ENCODE results near the gene DNMT1.

Gene DNMT1

DNA sequence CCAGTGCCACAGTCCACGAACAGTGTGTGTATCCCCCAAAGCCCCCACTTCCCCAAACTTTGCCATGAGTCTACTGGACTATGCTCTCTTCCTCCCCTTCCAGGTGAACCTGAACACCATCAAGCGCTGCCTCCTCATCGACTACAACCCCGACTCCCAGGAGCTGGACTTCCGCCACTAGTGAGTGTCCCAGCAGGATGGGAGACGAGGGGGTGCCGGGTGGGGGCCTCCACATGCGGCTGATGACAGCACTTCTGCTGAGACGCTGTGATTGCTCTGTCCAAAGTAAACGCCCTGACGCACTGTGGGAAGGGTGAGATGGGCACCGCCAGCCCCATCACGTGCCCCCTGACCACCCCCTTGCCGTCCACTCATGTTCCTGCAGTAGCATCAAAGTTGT is 85.2 kb downstream of the DNMT1 start:
- no peak for TF ChIP-seq TAF1 (IDR thresholded peaks at IDR 0.05; ENCODE audit: borderline replicate concordance, insufficient read depth, low read length)
- TF ChIP-seq POLR2AphosphoS5 (IDR thresholded peaks at IDR 0.05; ENCODE audit: low read depth, low read length) = no peak
- TF ChIP-seq FOXP2 (optimal IDR thresholded peaks at IDR 0.05; ENCODE audit: borderline replicate concordance, extremely low read depth, extremely low read length, insufficient read depth) = no peak
- TF ChIP-seq, protein P1, sequence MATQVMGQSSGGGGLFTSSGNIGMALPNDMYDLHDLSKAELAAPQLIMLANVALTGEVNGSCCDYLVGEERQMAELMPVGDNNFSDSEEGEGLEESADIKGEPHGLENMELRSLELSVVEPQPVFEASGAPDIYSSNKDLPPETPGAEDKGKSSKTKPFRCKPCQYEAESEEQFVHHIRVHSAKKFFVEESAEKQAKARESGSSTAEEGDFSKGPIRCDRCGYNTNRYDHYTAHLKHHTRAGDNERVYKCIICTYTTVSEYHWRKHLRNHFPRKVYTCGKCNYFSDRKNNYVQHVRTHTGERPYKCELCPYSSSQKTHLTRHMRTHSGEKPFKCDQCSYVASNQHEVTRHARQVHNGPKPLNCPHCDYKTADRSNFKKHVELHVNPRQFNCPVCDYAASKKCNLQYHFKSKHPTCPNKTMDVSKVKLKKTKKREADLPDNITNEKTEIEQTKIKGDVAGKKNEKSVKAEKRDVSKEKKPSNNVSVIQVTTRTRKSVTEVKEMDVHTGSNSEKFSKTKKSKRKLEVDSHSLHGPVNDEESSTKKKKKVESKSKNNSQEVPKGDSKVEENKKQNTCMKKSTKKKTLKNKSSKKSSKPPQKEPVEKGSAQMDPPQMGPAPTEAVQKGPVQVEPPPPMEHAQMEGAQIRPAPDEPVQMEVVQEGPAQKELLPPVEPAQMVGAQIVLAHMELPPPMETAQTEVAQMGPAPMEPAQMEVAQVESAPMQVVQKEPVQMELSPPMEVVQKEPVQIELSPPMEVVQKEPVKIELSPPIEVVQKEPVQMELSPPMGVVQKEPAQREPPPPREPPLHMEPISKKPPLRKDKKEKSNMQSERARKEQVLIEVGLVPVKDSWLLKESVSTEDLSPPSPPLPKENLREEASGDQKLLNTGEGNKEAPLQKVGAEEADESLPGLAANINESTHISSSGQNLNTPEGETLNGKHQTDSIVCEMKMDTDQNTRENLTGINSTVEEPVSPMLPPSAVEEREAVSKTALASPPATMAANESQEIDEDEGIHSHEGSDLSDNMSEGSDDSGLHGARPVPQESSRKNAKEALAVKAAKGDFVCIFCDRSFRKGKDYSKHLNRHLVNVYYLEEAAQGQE (IDR thresholded peaks at IDR 0.05; ENCODE audit: insufficient read depth in 1 of 2, low read depth in 2 of 2, low read length in 2 of 2) = no peak
- no peak for TF ChIP-seq SIN3A (IDR thresholded peaks at IDR 0.05; ENCODE audit: borderline replicate concordance, insufficient read depth, low read length)

DNA sequence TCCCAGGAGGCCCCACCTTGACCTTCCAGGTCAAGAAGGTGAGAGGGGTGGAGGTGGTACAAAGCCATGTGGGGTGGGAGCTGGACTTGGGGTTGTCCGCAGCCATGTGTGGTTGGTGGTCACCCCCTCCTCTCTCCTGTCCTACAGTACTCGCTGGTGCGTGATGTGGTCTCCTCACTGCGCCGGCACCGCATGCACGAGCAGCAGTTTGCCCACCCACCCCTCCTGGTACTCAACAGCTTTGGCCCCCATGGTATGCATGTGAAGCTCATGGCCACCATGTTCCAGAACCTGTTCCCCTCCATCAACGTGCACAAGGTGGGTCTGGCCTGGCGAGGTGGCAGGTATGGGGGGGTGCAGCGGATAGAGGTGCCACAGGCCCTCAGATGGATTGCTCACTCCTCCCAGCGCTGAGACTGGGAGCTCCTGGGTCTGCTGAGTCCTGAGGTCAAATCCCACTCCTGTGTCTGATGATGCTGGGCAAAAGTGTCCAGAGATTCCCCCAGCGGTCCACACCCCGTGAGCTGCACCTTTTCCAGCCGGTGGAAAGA is 86.9 kb downstream of the DNMT1 start:
- TF ChIP-seq TAF1 (IDR thresholded peaks at IDR 0.05; ENCODE audit: borderline replicate concordance, insufficient read depth, low read length) = no peak
- TF ChIP-seq, protein P1 (IDR thresholded peaks at IDR 0.05; ENCODE audit: insufficient read depth in 1 of 2, low read depth in 2 of 2, low read length in 2 of 2) = no peak
- no peak for TF ChIP-seq SIN3A (IDR thresholded peaks at IDR 0.05; ENCODE audit: borderline replicate concordance, insufficient read depth, low read length)
- TF ChIP-seq FOXP2 (optimal IDR thresholded peaks at IDR 0.05; ENCODE audit: borderline replicate concordance, extremely low read depth, extremely low read length, insufficient read depth) = no peak
- TF ChIP-seq POLR2AphosphoS5 (IDR thresholded peaks at IDR 0.05; ENCODE audit: low read depth, low read length) = no peak

DNA sequence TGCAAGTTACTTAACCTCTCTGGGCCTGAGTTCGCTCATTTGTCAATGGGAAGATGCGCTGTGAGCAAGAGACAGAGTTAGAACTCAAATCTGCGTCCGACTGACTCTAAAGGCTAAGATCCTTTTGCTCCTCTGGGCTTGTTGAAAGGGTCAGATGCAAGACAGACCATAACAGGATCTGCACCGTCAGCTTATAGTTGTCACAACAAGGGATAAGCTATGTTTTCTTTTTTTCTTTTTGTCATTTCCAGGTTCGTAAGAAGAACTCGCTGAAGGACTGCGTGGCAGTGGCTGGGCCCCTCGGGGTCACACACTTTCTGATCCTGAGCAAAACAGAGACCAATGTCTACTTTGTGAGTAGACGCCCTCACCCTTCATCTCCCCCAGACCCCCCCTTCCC is 87.5 kb downstream of the DNMT1 start:
- TF ChIP-seq SIN3A (IDR thresholded peaks at IDR 0.05; ENCODE audit: borderline replicate concordance, insufficient read depth, low read length) = no peak
- TF ChIP-seq, protein P1 (IDR thresholded peaks at IDR 0.05; ENCODE audit: insufficient read depth in 1 of 2, low read depth in 2 of 2, low read length in 2 of 2) = no peak
- no peak for TF ChIP-seq POLR2AphosphoS5 (IDR thresholded peaks at IDR 0.05; ENCODE audit: low read depth, low read length)
- no peak for TF ChIP-seq TAF1 (IDR thresholded peaks at IDR 0.05; ENCODE audit: borderline replicate concordance, insufficient read depth, low read length)
- TF ChIP-seq FOXP2 (optimal IDR thresholded peaks at IDR 0.05; ENCODE audit: borderline replicate concordance, extremely low read depth, extremely low read length, insufficient read depth) = no peak

DNA sequence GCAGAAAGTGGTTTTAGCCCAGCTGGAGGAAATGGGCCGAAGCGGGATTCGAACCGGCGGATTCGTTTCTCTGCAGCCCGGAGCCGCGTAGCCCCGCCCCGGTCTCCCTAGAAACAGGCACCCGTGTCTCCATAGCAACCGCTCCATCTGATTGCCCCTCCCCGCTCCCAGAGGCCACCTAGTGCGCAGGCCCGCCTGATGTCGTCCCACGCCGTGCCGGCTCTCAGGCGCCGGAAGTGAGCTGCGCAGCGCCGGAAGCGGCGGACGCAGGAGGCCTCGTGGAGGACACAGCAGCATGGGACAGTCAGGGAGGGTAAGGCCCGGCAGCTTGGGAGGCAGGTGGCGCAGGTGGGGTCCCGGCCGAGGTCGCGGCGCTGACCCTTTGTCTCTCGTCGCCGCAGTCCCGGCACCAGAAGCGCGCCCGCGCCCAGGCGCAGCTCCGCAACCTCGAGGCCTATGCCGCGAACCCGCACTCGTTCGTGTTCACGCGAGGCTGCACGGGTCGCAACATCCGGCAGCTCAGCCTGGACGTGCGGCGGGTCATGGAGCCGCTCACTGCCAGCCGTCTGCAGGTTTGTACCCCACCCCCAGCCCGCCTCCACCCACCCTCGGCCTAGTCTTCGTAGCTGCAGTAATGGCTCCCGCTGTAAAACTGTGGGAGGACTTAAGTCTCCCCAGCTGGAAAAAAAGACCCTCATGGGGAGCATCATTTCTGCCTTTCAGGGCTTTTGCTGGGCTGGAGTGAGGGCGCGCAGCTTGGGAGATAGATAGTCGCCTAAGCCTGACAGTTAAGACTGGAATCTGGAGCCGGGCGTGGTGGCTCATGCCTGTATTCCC is 88.4 kb downstream of the DNMT1 start, which contains the start of gene PPAN:
TSS of gene PPAN (plus strand) at position 263 of the 837 bp plus-strand sequence. CDS start at position 296, 33 bp downstream.
- TF ChIP-seq, protein P1 (IDR thresholded peaks at IDR 0.05; ENCODE audit: insufficient read depth in 1 of 2, low read depth in 2 of 2, low read length in 2 of 2) = no peak; a peak in 1 of 4 replicates
- TF ChIP-seq SIN3A (IDR thresholded peaks at IDR 0.05; ENCODE audit: borderline replicate concordance, insufficient read depth, low read length) = peak; percentile 37; the same call in 1 of the 2 replicates
- TF ChIP-seq POLR2AphosphoS5 (IDR thresholded peaks at IDR 0.05; ENCODE audit: low read depth, low read length) = peak; percentile 95
- peak; percentile 92 for TF ChIP-seq TAF1 (IDR thresholded peaks at IDR 0.05; ENCODE audit: borderline replicate concordance, insufficient read depth, low read length)
- peak; percentile 96 for TF ChIP-seq FOXP2 (optimal IDR thresholded peaks at IDR 0.05; ENCODE audit: borderline replicate concordance, extremely low read depth, extremely low read length, insufficient read depth)

Measured in PFSK-1 (cell line).